Activated CD8-positive, alpha-beta memory T cell treated with anti-CD3 and anti-CD28 coated beads, Interleukin-2, amount 10 ng/mL, durations not matched to agents 7 days and 5 days (primary cell): ENCODE measurements around the gene ADAMTS13. TPM values are rescaled to one million over a fixed set of nuclear protein-coding genes. Genes with fewer than 3 reads are reported as not detected.

Experiments used
- ATAC-seq: fragments of 150-1000 bp; cut with Tn5 transposase; one replicate; pipeline ENCODE4 v1.10.0; 2021; ENCODE audit warnings: moderate library complexity
- CTCF ChIA-PET: fragments of 350-600 bp; sonication (Branson Sonifier 250); formaldehyde crosslinking; loops from one replicate; lab custom pipeline; 2021; ENCODE audit warnings: antibody characterized with exemption; lab: Charles Lee
- DNase-seq: peaks from one replicate; pipeline ENCODE4 v3.0.0-alpha.2; 2020
- H3K27ac Mint-ChIP-seq: one replicate; pipeline ENCODE4 v1.8.0; 2021; ENCODE audit warnings: mild to moderate bottlenecking, mixed read lengths
- H3K27me3 Mint-ChIP-seq: one replicate; pipeline ENCODE4 v1.8.0; 2021; ENCODE audit warnings: mixed read lengths
- H3K36me3 Mint-ChIP-seq: one replicate; pipeline ENCODE4 v1.8.0; 2021; ENCODE audit warnings: mild to moderate bottlenecking, mixed read lengths
- H3K4me1 Mint-ChIP-seq: one replicate; pipeline ENCODE4 v1.8.0; 2021; ENCODE audit warnings: mixed read lengths
- H3K4me3 Mint-ChIP-seq: one replicate; pipeline ENCODE4 v1.8.0; 2021; ENCODE audit warnings: mild to moderate bottlenecking, moderate library complexity, mixed read lengths
- H3K9me3 Mint-ChIP-seq: one replicate; pipeline ENCODE4 v1.8.0; 2022; ENCODE audit warnings: low read depth, mixed read lengths
- total RNA-seq, 2 experiments: library from RNA; stranded (reverse); gene quantifications; one replicate each; pipeline ENCODE4 v1.2.3, GENCODE V29; 2021

Gene ADAMTS13
- total RNA-seq, 2 experiments from 2014 or later = 2.6 to 2.7 TPM

- ATAC-seq (no peak), DNase-seq (no peak)
- Mint-ChIP-seq H3K27me3 (peaks cover 5% of the 10 kb centered on the region), H3K4me3 (no peak overlapping the region), H3K27ac (no peak overlapping the region), H3K4me1 (peaks cover 6% of the 10 kb centered on the region), H3K9me3 (no peaks in the 10 kb centered on the region), H3K36me3 (no peaks in the 10 kb centered on the region)
- CTCF ChIA-PET = interaction anchor here (0.9 to 4.8 kb wide), 5 partner anchors 84 to 458 kb away, joined by 3 to 52 read pairs (median 3); no protein-coding TSS in a partner anchor
These were observed 66.6 kb downstream of the ADAMTS13 start for GRCh38 chr9:133488686-133489252.

GRCh38 chr9:133489253-133490190 is 67.4 kb downstream of the ADAMTS13 start:
- DNase-seq (no peak), ATAC-seq (no peak)
- Mint-ChIP-seq H3K36me3 (no peaks in the 10 kb centered on the region), H3K27me3 (peaks cover 5% of the 10 kb centered on the region), H3K4me3 (no peak overlapping the region), H3K4me1 (peaks cover 6% of the 10 kb centered on the region), H3K9me3 (no peaks in the 10 kb centered on the region), H3K27ac (no peak overlapping the region)
- CTCF ChIA-PET = interaction anchor here (1.1 to 4.8 kb wide), 3 partner anchors 85 to 303 kb away, joined by 3 to 52 read pairs (median 3); no protein-coding TSS in a partner anchor

- peaks cover 6% of the 10 kb centered on the region for H3K4me1 Mint-ChIP-seq
- ATAC-seq = no peak
- H3K27ac Mint-ChIP-seq = no peak overlapping the region
- H3K27me3 Mint-ChIP-seq = peaks cover 5% of the 10 kb centered on the region
- no peaks in the 10 kb centered on the region for H3K36me3 Mint-ChIP-seq
- CTCF ChIA-PET = interaction anchor here (0.8 to 4.8 kb wide), 2 partner anchors 303 to 858 kb away, joined by 3 to 52 read pairs; no protein-coding TSS in a partner anchor
- H3K4me3 Mint-ChIP-seq = no peak overlapping the region
- H3K9me3 Mint-ChIP-seq = no peaks in the 10 kb centered on the region
- no peak for DNase-seq
These were observed 68.1 kb downstream of the ADAMTS13 start for GRCh38 chr9:133490201-133490681.

- peaks cover 4% of the 10 kb centered on the region for H3K4me1 Mint-ChIP-seq
- CTCF ChIA-PET = interaction anchor here (0.8 kb wide), 1 partner anchor 857 kb away, joined by 3 read pairs; no protein-coding TSS in a partner anchor
- no peak overlapping the region for H3K4me3 Mint-ChIP-seq
These were observed 68.9 kb downstream of the ADAMTS13 start for GRCh38 chr9:133490865-133491655.

DNA sequence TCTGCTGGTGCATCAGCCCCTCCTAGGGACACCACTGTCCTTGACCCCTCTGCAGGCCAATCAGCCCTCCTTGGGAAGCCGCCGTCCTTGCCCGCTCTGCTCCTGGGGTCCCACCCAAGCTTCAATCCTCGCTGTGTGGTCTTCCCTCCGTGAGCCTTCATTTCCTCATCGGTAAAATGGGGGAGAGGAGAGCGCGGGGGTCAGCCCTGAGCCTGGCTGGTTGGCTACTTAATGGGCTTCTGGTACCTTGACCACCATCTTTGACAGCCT is 69.4 kb downstream of the ADAMTS13 start:
- ATAC-seq = no peak
- no peak overlapping the region for H3K4me3 Mint-ChIP-seq
- DNase-seq = no peak
- no peak overlapping the region for H3K27ac Mint-ChIP-seq
- CTCF ChIA-PET = no interaction called here
- H3K36me3 Mint-ChIP-seq = no peaks in the 10 kb centered on the region
- no peaks in the 10 kb centered on the region for H3K4me1 Mint-ChIP-seq
- peaks cover 5% of the 10 kb centered on the region for H3K27me3 Mint-ChIP-seq
- H3K9me3 Mint-ChIP-seq = no peaks in the 10 kb centered on the region

More at GRCh38 chr9:133490865-133491655, 68.9 kb downstream of the ADAMTS13 start:
- ATAC-seq = no peak
- H3K27ac Mint-ChIP-seq = no peak overlapping the region
- H3K27me3 Mint-ChIP-seq = peaks cover 5% of the 10 kb centered on the region
- no peaks in the 10 kb centered on the region for H3K9me3 Mint-ChIP-seq
- DNase-seq = no peak
- no peaks in the 10 kb centered on the region for H3K36me3 Mint-ChIP-seq

DNA sequence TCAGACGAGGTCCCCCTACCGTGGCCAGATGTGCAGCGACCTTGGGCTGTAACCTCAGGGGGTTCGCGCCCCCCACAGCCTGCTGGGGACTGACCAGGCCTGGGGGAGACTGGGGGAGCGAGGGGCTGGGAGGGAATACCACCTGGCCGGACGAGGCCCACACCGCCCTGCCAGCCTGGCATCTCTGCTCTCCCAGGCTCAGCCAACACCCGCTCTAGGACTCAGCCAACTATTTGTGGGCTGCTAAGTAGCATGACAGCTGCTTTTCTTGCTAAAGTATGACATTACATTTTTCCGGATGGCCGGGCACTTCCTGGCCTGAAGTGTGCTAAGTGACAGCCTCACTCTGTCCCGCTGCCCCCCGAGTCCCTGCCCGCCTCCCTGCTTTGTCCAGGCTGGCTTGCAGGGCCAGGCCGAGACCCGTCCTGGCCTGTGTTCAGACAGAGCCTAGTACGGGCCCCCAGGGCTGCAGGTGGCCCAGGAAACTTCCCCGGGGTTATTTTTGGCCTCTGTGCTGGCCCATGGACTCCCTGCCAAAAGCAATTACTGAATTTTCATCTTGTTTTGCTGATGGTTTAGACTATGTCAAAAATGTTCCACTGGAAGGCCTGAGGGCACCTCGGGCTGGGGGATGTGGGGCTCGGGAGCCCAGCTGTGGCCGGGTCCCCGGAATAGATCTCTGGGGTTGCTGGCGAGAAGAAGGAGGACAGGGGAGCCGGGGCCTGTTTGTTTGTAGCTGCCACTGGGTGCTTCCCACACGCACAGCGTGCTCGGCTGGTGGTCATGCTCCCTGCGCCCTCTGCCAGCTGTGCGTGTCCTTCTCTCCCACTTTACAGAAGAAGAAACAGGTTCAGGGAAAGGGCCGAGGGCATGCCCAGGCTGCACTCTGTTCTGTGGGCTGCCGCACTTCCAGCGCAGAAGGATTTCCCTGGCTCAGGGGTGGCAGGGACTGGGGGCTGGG is 70.2 kb downstream of the ADAMTS13 start:
- CTCF ChIA-PET = no interaction called here
- H3K4me3 Mint-ChIP-seq = no peak overlapping the region
- H3K36me3 Mint-ChIP-seq = no peaks in the 10 kb centered on the region
- DNase-seq = no peak
- ATAC-seq = no peak
- H3K27me3 Mint-ChIP-seq = peaks cover 5% of the 10 kb centered on the region
- no peaks in the 10 kb centered on the region for H3K4me1 Mint-ChIP-seq
- no peak overlapping the region for H3K27ac Mint-ChIP-seq
- H3K9me3 Mint-ChIP-seq = no peaks in the 10 kb centered on the region

DNA sequence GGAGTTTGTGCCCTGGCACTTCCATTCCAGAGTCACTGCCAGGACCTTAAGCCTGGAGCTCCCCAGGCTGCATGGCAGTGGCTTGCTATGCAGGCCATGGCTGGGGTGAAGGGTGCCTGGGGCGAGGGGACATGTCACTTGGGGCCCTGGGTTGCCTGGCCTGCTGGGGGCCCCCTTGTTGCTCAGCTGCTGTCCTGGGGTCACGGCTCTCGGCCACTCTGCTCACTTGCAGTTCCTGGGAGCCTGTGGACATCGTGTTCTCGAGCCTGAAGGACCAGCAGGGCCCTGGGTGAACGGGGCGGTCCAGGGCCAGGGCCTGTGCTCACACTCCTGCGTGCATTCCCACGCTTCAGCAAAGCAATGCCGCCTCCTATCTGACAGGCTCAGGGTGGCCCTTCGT is 71.3 kb downstream of the ADAMTS13 start:
- H3K27me3 Mint-ChIP-seq = peaks cover 5% of the 10 kb centered on the region
- H3K27ac Mint-ChIP-seq = no peak overlapping the region
- H3K4me1 Mint-ChIP-seq = no peaks in the 10 kb centered on the region
- no peak for DNase-seq
- no peak for ATAC-seq
- no peaks in the 10 kb centered on the region for H3K9me3 Mint-ChIP-seq
- CTCF ChIA-PET = no interaction called here
- no peaks in the 10 kb centered on the region for H3K36me3 Mint-ChIP-seq
- no peak overlapping the region for H3K4me3 Mint-ChIP-seq

DNA sequence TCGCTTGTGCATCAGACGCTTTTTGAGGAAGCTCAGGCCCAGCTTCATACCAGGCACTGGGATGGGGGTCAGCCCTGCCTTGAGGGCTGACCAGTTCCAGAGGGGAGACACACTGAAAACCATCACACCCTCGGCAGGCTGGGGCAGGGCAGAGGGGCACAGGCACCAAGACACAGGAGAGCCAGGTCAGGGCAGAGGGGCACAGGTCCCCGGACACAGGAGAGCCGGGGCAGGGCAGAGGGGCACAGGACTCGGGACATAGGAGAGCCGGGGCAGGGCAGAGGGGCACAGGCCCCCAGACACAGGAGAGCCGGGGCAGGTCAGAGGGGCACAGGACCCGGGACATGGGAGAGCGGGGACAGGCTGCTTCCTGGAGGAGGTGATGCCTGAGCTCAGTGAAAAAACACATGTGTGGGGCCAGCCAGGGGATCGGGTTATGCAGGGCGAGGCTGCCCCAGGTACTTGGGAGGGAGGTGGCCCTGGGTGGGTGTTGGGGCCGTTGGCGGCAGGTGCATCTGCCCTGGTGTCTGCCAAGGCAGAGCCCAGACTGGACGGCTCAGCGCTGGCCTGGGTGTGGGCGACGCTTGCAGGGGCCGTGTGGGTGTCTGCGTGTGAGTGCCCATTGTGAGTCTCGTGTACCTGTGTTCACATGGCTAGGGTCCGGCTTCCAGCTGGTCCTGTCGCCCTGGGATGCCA is 71.8 kb downstream of the ADAMTS13 start:
- CTCF ChIA-PET = no interaction called here
- Mint-ChIP-seq H3K27me3 (peaks cover 5% of the 10 kb centered on the region), H3K9me3 (no peaks in the 10 kb centered on the region), H3K27ac (no peak overlapping the region), H3K36me3 (no peaks in the 10 kb centered on the region), H3K4me3 (no peak overlapping the region), H3K4me1 (no peaks in the 10 kb centered on the region)
- ATAC-seq = no peak
- no peak for DNase-seq

GRCh38 chr9:133494636-133495326 is 72.6 kb downstream of the ADAMTS13 start:
- Mint-ChIP-seq H3K36me3 (no peaks in the 10 kb centered on the region), H3K27ac (no peak overlapping the region)
- CTCF ChIA-PET = interaction anchor here (1.7 kb wide), 1 partner anchor 9 kb away, joined by 10 read pairs; no protein-coding TSS in a partner anchor

DNA sequence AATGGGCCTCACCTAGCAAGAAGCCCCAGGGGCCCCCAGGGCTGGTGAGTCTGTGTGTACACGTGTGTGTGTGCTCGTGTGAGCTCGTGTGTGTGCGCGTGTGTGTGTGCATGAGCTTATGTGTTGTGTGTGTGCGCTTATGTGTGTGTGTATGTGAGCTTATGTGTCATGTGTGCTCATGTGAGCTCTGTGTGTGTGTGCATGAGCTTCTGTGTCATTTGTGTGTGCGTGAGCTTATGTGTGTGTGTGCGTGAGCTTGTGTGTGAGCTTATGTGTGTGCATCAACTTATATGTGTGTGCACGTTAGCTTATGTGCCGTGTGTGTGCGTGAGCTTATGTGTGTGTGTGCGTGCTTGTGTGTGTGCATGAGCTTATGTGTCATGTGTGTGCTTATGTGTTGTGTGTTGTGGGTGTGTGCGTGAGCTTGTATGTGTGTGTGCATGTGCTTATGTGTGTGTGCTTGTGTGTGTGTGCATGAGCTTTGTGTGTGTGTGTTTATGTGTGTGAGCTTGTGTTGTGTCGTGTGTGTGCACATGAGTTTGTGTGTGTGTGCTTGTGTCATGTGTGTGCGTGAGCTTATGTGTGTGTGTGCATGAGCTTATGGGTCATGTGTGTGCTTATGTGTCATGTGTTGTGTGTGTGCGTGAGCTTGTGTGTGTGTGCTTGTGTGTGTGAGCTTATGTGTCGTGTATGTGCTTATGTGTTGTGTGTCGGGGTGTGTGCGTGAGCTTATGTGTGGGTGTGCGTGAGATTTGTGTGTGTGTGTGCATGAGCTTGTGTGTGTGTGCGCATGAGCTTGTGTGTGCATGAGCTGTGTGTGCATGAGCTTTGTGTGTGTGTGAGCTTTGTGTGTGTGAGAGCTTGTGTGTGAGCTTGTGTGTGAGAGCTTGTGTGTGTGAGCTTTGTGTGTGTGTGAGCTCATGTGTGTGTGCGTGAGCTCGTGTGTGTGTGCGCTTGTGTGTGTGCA is 73.4 kb downstream of the ADAMTS13 start:
- H3K27ac Mint-ChIP-seq = no peak overlapping the region
- DNase-seq = no peak
- ATAC-seq = no peak
- H3K27me3 Mint-ChIP-seq = no peaks in the 10 kb centered on the region
- H3K4me3 Mint-ChIP-seq = no peak overlapping the region
- no peaks in the 10 kb centered on the region for H3K4me1 Mint-ChIP-seq
- H3K9me3 Mint-ChIP-seq = no peaks in the 10 kb centered on the region
- CTCF ChIA-PET = interaction anchor here (1.7 kb wide), 2 partner anchors 9 to 310 kb away, joined by 4 to 10 read pairs; no protein-coding TSS in a partner anchor
- H3K36me3 Mint-ChIP-seq = no peaks in the 10 kb centered on the region

More at GRCh38 chr9:133494636-133495326, 72.6 kb downstream of the ADAMTS13 start:
- ATAC-seq (no peak), DNase-seq (no peak)
- no peak overlapping the region for H3K4me3 Mint-ChIP-seq
- no peaks in the 10 kb centered on the region for H3K4me1 Mint-ChIP-seq
- H3K27me3 Mint-ChIP-seq = no peaks in the 10 kb centered on the region
- no peaks in the 10 kb centered on the region for H3K9me3 Mint-ChIP-seq
